HPDE6-E6E7 (cell line): ENCODE measurements around the gene FBXL20.
"Not testable (repeated sequence)": the region's sequence is repeated elsewhere in the genome, so short reads cannot be mapped to it uniquely, and the experiment has no call there.

ENCODE experiments used
- DNase-seq: peaks from one replicate; pipeline ENCODE4 v3.0.0; 2011; ENCODE audit warnings: missing footprints; ENCODE audit errors: extremely low spot score

Gene FBXL20

GRCh38 chr17:39380144-39380543, 21.3 kb downstream of the FBXL20 start:
- no peak for DNase-seq

- no peak for DNase-seq
Observed at GRCh38 chr17:39376434-39376833, 25.0 kb downstream of the FBXL20 start.

GRCh38 chr17:39367805-39368204, 33.6 kb downstream of the FBXL20 start:
- DNase-seq, result not testable (repeated sequence)

GRCh38 chr17:39365872-39366271, 35.6 kb downstream of the FBXL20 start:
- DNase-seq, result no peak

- no peak for DNase-seq
Observed at GRCh38 chr17:39365242-39365641, 36.2 kb downstream of the FBXL20 start.

- DNase-seq, result no peak
Observed at GRCh38 chr17:39364236-39365025, 37.0 kb downstream of the FBXL20 start.

- DNase-seq, result no peak
Observed at GRCh38 chr17:39361064-39361463, 40.4 kb downstream of the FBXL20 start.

- DNase-seq, result no peak
Observed at GRCh38 chr17:39360537-39360936, 40.9 kb downstream of the FBXL20 start.

- no peak for DNase-seq
Observed at GRCh38 chr17:39359994-39360393, 41.4 kb downstream of the FBXL20 start.

- no peak for DNase-seq
Observed at GRCh38 chr17:39357986-39358385, 43.4 kb downstream of the FBXL20 start.

- DNase-seq, result no peak
Observed at GRCh38 chr17:39357488-39357887, 43.9 kb downstream of the FBXL20 start.

GRCh38 chr17:39352986-39353385, 48.4 kb downstream of the FBXL20 start:
- DNase-seq, result no peak

- no peak for DNase-seq
Observed at GRCh38 chr17:39352511-39352910, 48.9 kb downstream of the FBXL20 start.

GRCh38 chr17:39351508-39351907, 49.9 kb downstream of the FBXL20 start:
- DNase-seq, result no peak

- DNase-seq, result no peak
Observed at GRCh38 chr17:39349246-39349645, 52.2 kb downstream of the FBXL20 start.

GRCh38 chr17:39346863-39347262, 54.6 kb downstream of the FBXL20 start:
- DNase-seq, result not testable (repeated sequence)

- DNase-seq, result no peak
Observed at GRCh38 chr17:39341541-39341940, 59.9 kb downstream of the FBXL20 start.

- DNase-seq, result no peak
Observed at GRCh38 chr17:39340731-39341130, 60.7 kb downstream of the FBXL20 start.

- DNase-seq, result no peak
Observed at GRCh38 chr17:39339272-39339671, 62.2 kb downstream of the FBXL20 start.

- not testable (repeated sequence) for DNase-seq
Observed at GRCh38 chr17:39337649-39338048, 63.8 kb downstream of the FBXL20 start.

GRCh38 chr17:39335704-39336223, 65.7 kb downstream of the FBXL20 start:
- DNase-seq, result no peak

- DNase-seq, result not testable (repeated sequence)
Observed at GRCh38 chr17:39334008-39334744, 67.2 kb downstream of the FBXL20 start.

GRCh38 chr17:39332092-39332491, 69.3 kb downstream of the FBXL20 start:
- no peak for DNase-seq
